GM18858 (cell line): Measurements from ENCODE around the gene MYOD1.

Experiments
- ATAC-seq: cut with Tn5 transposase; IDR thresholded peaks from one replicate; pipeline ENCODE4 v1.9.1; 2021; ENCODE audit not compliant: unreplicated experiment

MYOD1 gene

DNA sequence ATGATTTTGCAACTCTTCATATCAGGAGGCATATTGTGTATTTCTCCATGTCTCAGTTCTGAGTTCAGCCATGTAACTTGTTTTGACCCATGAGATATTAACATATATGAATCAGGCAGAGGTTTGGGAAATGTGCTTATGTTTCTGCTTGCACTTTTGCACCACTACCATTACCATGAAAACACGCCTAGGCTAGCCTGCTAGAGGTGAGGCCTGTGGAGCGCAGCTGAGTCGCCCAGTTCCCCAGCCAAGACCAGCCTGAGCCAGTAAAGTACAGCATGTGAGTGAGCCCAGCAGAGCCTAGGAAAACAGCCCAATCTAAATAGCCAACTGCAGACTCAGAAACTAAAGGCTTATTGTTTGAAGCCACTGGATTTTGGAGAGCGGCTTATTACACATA lies 18.4 kb upstream of the MYOD1 start:
- no peak for ATAC-seq

GRCh38 chr11:17702876-17703275 lies 16.5 kb upstream of the MYOD1 start:
- no peak for ATAC-seq

GRCh38 chr11:17703951-17704350 lies 15.4 kb upstream of the MYOD1 start:
- peak; percentile 53 for ATAC-seq

GRCh38 chr11:17707830-17708229 lies 11.5 kb upstream of the MYOD1 start:
- ATAC-seq, result no peak

DNA sequence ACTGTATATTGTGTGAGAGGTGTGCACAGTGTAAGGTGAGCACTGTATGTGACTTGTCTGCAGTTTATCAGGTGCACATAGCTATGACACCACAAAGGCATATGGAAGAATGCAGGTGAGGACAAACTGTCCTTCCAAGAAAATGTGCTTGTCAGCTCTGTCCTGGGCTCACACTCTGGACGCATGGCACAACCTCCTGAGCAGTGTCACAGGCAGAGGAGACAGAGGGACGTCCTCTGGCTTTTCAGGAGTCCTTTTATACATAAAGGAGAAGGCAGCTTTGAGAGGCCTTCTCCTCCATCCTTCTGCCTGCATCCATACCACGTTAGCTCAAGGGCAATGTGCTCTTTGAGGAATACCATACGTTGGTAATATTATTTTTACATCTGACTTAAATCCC lies 7.5 kb upstream of the MYOD1 start:
- ATAC-seq, result no peak

- ATAC-seq, result no peak
Observed at GRCh38 chr11:17713851-17714250, 5.5 kb upstream of the MYOD1 start.

DNA sequence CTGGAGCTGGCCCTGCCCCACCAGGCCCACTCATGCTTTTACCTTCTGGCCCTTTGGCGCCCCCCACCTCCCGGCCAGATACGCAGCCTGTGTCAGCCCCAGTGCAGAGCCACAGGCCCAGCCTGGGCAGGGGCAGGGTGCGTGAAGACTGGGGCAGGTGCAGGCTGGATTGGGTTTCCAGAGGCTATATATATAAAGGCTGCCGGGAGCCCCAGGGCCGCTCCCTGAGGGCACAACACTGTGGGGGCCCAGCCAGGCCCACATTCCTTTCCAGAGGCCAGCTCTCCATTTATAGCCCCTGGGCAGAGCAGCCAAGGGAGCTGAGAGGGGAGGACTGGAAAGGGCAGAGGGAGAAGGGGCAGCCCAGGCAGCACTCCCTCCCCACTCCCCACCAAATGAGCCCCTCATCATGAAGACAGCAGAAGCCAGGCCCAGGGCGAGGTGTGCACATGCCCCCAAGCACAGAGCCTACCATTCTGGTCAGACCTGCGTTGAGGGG lies 5.0 kb upstream of the MYOD1 start:
- ATAC-seq, result no peak

- ATAC-seq, result no peak
Observed at GRCh38 chr11:17714870-17715269, 4.5 kb upstream of the MYOD1 start.

GRCh38 chr11:17716807-17717206 lies 2.6 kb upstream of the MYOD1 start:
- no peak for ATAC-seq

- no peak for ATAC-seq
Observed at GRCh38 chr11:17718015-17718414, 1.4 kb upstream of the MYOD1 start.

DNA sequence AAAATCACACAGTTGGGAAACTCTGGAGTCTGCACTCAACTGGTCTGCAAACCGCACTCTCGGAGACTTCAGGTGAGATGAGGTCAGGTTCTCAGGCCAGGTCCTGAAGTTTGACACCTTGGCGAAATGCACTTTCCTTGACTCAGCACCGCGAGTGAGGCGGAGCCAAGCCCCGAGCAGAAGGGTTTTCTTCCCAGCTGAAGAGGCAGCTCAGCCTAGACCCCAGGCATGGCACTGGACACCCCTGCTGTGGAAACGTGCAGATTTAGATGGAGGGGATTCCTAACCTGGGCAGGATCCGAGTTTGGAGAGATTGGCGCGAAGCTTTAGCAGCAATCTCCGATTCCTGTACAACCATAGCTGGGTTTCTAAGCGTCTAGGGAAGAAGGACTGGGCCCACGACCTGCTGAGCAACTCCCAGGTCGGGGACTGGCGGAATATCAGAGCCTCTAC lies 835 bp upstream of the MYOD1 start:
- no peak for ATAC-seq

DNA sequence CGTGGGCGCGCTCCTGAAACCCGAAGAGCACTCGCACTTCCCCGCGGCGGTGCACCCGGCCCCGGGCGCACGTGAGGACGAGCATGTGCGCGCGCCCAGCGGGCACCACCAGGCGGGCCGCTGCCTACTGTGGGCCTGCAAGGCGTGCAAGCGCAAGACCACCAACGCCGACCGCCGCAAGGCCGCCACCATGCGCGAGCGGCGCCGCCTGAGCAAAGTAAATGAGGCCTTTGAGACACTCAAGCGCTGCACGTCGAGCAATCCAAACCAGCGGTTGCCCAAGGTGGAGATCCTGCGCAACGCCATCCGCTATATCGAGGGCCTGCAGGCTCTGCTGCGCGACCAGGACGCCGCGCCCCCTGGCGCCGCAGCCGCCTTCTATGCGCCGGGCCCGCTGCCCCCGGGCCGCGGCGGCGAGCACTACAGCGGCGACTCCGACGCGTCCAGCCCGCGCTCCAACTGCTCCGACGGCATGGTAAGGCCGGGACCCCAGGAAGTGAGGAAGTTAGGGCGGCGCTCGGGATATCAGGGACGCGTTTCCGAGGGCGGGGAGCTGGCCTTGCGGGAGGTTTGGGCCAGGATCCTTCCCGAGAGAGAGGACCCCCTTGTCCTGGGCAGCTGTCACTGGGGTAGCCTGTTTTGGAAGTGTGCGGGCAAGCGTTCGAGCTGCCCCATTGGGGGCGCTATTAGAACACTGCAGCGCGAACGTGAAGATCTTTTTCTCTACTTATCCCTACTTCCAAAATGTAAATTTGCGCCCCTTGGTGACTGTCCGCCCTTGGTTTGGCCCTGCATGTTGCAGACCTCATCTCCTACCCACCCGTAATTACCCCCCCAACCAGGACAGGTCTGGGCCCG lies 796 bp downstream of the MYOD1 start:
- ATAC-seq, result no peak

- ATAC-seq, result no peak
Observed at GRCh38 chr11:17720796-17721171, 1.4 kb downstream of the MYOD1 start.

- no peak for ATAC-seq
Observed at GRCh38 chr11:17721242-17721999, 2.0 kb downstream of the MYOD1 start.

GRCh38 chr11:17722000-17722643 lies 2.8 kb downstream of the MYOD1 start:
- ATAC-seq, result no peak

GRCh38 chr11:17724020-17724908 lies 4.9 kb downstream of the MYOD1 start:
- no peak for ATAC-seq

GRCh38 chr11:17725174-17725573 lies 5.8 kb downstream of the MYOD1 start:
- no peak for ATAC-seq

DNA sequence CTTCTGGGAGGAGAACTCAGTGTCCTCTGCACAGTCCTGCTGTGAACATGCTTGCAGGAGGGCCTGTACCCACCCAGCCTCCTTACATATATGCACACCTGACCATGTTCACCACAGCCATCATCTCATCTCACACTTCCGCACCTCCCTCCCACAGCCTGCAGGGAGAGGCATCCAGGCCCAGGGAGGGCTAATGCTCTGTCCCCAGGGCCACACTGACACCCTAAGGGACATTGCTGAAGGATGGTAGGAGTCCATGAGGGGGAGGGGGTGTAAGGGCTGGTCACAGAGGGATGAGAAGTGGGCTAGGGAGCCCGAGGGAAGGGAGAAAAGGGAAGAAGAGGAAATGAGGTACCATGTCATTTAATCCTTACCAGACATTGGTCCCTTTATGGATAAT lies 10.8 kb downstream of the MYOD1 start:
- ATAC-seq, result no peak

DNA sequence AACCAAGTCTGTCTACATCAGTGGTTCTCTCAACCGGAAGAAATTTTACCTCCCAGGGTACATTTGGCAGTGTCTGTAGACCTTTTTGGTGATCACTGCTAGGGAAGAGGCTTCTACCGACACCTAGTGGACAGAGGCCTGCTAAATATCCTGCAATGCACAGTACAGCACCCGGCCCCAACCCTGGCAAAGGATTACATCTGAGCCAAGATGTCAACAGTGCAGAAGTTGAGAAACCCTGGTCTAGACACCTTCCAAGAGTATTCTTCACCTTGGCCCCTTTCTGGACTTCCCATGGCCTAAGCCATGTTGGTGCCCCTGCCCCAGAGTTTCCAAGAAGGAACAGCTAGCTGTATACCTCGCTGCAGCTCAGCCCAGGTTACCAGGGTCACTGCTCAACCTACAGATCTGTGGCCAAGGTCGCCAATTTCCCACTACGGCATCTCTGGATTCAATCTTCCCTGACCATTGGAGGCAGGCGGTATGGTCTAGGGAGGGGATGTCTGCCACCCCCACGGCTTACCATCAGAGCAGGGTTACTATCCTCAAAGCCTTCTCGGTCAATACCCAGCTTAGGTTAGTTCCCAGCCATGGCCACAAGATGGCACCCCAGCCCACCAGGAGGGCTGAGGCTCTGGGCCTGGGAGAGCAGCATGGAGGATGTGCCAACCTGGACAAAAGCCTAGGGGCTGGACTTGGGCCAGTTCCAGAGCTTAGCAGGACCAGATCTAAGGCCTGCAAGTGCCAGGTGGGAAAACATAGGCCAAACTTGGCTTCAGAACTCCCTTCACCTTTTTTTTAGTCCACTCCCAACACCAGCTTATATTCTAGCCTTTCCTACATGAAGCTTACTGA lies 11.5 kb downstream of the MYOD1 start:
- ATAC-seq, result peak; percentile 70

DNA sequence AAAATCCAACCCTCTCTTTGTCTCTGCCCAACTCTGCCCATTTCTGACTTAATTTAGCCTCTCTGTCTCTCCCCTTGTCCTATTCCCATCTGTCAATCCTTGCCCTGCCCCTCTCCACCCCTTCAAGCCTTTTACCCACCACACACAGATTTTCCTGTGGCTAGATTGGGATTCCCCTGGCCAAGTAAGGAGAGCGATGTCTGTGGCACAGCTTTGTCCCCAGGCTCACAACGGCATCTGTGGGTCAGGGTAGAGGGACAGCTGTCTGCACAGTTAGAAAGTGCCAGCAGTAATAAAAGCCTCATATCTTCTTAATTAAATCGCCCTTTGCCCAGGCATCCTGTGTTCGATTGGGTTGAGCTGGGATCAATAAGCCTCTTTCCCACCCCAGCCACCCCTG lies 13.9 kb downstream of the MYOD1 start:
- ATAC-seq, result no peak
